OCI-LY1 (cell line): ENCODE results near the gene AFAP1.

ENCODE experiments used
- EZH2 ChIP-seq: fragments of 200-600 bp; sonication (generic), shearing (Covaris generic); IDR thresholded peaks from 2 replicates; pipeline ENCODE4 v1.8.0; 2017; ENCODE audit warnings: borderline replicate concordance, mixed run types, mild to moderate bottlenecking, antibody characterized with exemption, low read length, moderate library complexity, mixed read lengths
- TF ChIP-seq, protein P1 (sequence below): fragments of 200-600 bp; sonication (generic), shearing (Covaris generic); IDR thresholded peaks from 2 replicates; pipeline ENCODE4 v1.5.1; 2017; ENCODE audit warnings: mild to moderate bottlenecking, antibody characterized with exemption, low read length, moderate library complexity, mixed read lengths

DNA sequence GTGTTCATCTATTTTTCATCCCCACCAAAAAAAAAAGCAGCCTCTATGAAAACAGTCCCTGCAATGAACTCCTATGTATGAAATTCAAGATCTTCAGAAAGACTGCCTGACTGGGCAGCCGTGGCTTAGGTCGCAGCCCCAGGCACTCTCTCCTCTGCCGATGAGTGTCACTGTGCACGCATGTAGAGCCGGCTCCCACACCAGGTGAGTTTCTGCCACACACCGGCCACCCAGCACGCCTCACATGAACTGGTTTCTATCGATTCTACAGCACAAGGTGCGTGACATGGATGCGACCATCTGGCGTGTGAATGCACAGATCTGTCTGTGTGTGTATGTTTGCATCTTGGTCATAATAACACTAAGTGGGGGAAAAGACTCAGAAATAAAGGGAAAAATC is 140.4 kb downstream of the AFAP1 start:
- TF ChIP-seq, protein P1, sequence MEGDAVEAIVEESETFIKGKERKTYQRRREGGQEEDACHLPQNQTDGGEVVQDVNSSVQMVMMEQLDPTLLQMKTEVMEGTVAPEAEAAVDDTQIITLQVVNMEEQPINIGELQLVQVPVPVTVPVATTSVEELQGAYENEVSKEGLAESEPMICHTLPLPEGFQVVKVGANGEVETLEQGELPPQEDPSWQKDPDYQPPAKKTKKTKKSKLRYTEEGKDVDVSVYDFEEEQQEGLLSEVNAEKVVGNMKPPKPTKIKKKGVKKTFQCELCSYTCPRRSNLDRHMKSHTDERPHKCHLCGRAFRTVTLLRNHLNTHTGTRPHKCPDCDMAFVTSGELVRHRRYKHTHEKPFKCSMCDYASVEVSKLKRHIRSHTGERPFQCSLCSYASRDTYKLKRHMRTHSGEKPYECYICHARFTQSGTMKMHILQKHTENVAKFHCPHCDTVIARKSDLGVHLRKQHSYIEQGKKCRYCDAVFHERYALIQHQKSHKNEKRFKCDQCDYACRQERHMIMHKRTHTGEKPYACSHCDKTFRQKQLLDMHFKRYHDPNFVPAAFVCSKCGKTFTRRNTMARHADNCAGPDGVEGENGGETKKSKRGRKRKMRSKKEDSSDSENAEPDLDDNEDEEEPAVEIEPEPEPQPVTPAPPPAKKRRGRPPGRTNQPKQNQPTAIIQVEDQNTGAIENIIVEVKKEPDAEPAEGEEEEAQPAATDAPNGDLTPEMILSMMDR: no peak
- no peak for TF ChIP-seq EZH2
